ENCODE data around the gene CSF1R.

GRCh38 chr5:150067405-150067960 is 18.9 kb downstream of the CSF1R start:
- TF ChIP-seq EGR1 (IDR thresholded peaks at IDR 0.05) (no peak), ZBTB7A (IDR thresholded peaks at IDR 0.05; ENCODE audit: low read depth) (no peak), MAX (IDR thresholded peaks at IDR 0.05) (no peak), EP300 (IDR thresholded peaks at IDR 0.05; ENCODE audit: borderline replicate concordance) (no peak), TCF12 (IDR thresholded peaks at IDR 0.05; ENCODE audit: low read depth) (no peak), CREB1 (IDR thresholded peaks at IDR 0.05; ENCODE audit: low read depth) (no peak)
